Hippocampal formation (tissue), 2 donors: ENCODE data around the gene LFNG.

ENCODE experiments used
- DNase-seq, 2 donors: peaks; one replicate each; lab custom pipeline; 2025; lab: John Stamatoyannopoulos, UW

LFNG gene

DNA sequence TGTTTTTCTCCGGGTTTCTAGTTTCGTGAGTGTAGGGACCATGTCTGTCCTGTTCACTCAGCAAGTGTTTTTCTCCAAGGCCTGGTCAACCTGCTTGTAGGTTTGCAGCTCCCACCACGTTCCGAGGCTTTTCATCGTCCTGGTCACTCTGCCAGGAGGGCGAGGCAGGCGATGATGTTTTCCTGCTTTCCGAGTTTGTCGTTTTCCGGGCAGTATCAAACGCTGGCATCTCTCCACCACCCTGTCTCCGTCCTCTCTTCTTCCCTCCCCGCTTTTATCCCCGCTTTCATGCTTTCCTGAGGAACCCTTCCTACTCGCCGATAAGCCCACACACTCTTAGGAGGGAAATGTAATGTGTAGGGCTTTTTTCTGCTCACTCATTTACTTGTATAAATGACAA lies 50.4 kb downstream of the LFNG start:
- DNase-seq = no peak

DNA sequence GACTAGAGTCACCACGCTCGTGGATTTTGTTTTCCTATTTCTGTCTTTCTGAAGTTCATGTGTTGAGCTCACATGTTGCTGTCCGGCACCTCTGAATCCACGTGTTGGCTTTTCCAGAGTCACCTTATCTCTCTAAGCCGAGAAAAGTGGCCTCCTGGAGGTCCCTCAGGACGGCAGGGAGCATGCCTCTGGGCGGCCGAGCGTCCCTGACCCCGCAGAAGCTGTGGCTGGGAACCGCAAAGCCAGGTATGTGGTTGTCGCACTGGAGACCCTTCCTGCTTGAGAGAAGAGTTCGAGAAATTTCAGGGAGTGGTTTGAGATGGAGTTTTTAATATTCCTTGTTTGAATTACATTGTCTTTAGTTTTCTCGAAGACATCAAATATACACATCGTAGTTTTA lies 51.8 kb downstream of the LFNG start:
- no peak for DNase-seq

- no peak for DNase-seq
These were observed 52.7 kb downstream of the LFNG start for GRCh38 chr7:2572101-2572842.

- no peak for DNase-seq
These were observed 54.2 kb downstream of the LFNG start for GRCh38 chr7:2573761-2574160.

GRCh38 chr7:2575046-2575732 lies 55.6 kb downstream of the LFNG start:
- no peak for DNase-seq

GRCh38 chr7:2575733-2576340 lies 56.3 kb downstream of the LFNG start:
- no peak for DNase-seq

GRCh38 chr7:2576742-2577491 lies 57.3 kb downstream of the LFNG start:
- no peak for DNase-seq
